Measurements from ENCODE around the gene SPACA4.

Gene SPACA4

GRCh38 chr19:48598996-48599700 lies 7.4 kb upstream of the SPACA4 start:
- no peak for DNase-seq

GRCh38 chr19:48600679-48601417 lies 5.7 kb upstream of the SPACA4 start:
- no peak for DNase-seq

- no peak for DNase-seq
Observed at GRCh38 chr19:48603001-48603400, 3.5 kb upstream of the SPACA4 start.

- DNase-seq: no peak
Observed at GRCh38 chr19:48603449-48603848, 3.1 kb upstream of the SPACA4 start.

- DNase-seq: no peak
Observed at GRCh38 chr19:48603850-48604249, 2.7 kb upstream of the SPACA4 start.

- DNase-seq: no peak
Observed at GRCh38 chr19:48607359-48607755, 815 bp downstream of the SPACA4 start.

- DNase-seq: peak; percentile 38
Observed at GRCh38 chr19:48608798-48609263, 2.3 kb downstream of the SPACA4 start.

GRCh38 chr19:48609571-48610108 lies 3.1 kb downstream of the SPACA4 start:
- no peak for DNase-seq

GRCh38 chr19:48611872-48612271 lies 5.3 kb downstream of the SPACA4 start:
- no peak for DNase-seq

- no peak for DNase-seq
Observed at GRCh38 chr19:48613024-48613851, 6.7 kb downstream of the SPACA4 start.

GRCh38 chr19:48613852-48614435 lies 7.4 kb downstream of the SPACA4 start:
- no peak for DNase-seq

GRCh38 chr19:48614436-48615230 lies 8.1 kb downstream of the SPACA4 start, which contains the start of gene FAM83E:
TSS of gene FAM83E (minus strand) at chr19:48615076. CDS start at chr19:48613372, 1,704 bp downstream.
- DNase-seq: no peak

- DNase-seq: no peak
Observed at GRCh38 chr19:48615231-48616040, 8.9 kb downstream of the SPACA4 start.

GRCh38 chr19:48616041-48616436 lies 9.5 kb downstream of the SPACA4 start:
- no peak for DNase-seq

- DNase-seq: no peak
Observed at GRCh38 chr19:48616491-48617056, 10.0 kb downstream of the SPACA4 start.

- no peak for DNase-seq
Observed at GRCh38 chr19:48617146-48617937, 10.8 kb downstream of the SPACA4 start.

GRCh38 chr19:48618278-48618915 lies 11.9 kb downstream of the SPACA4 start:
- DNase-seq: no peak

- peak; percentile 96 for DNase-seq
Observed at GRCh38 chr19:48618916-48619691, 12.6 kb downstream of the SPACA4 start, which contains the start of the genes RPL18 and SPHK2. TSS of gene RPL18 (minus strand) at chr19:48619178. CDS start at chr19:48619143, 35 bp downstream. TSS of gene SPHK2 (plus strand) at chr19:48619506. CDS start at chr19:48620515, 1,009 bp downstream.
